Measurements from ENCODE around the gene HOXC6.
A peak's percentile ranks its signal among the peaks of the same experiment; 100 is the strongest.

The HOXC6 gene

DNA sequence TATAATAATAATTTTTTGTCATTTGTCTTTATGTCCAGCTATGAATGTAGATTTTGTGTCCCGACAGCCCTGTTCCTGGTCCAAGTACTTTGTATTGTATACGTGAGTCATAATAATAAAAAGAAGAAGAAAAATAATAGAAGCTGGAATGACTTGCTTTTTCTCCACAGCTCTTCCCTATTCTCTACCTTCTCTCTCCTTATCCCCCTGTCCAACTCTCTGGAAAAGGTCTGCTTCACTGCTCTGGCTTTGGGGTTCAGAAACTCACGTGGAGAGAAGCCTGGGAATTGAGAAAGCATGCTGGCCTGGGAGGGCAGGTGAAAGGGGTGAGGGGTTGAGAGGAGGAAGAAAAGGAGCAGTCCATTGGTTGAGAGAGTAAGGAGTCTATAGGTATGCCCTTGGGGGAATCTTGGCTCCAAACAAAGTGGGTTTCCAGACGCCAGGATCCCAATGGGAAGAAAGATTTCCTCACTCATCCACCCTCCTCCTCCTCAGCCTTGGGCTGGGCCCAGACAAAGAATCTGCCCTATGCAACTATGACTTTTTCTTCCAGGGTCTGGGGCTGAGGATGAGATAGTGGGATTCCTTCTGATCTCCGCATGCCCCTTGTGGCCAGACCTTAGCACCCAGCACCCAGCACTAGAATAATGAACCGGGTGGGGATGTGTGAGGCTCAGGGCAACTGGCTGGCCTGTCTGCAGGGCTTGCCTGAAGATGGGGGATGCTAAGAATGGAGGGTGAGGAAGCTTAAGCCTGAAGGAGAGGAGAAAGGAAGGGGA is 15.4 kb upstream of the HOXC6 start:
- DNase-seq (ENCODE audit: low read depth in 1 of 2, low spot score in 1 of 2) = no peak

DNA sequence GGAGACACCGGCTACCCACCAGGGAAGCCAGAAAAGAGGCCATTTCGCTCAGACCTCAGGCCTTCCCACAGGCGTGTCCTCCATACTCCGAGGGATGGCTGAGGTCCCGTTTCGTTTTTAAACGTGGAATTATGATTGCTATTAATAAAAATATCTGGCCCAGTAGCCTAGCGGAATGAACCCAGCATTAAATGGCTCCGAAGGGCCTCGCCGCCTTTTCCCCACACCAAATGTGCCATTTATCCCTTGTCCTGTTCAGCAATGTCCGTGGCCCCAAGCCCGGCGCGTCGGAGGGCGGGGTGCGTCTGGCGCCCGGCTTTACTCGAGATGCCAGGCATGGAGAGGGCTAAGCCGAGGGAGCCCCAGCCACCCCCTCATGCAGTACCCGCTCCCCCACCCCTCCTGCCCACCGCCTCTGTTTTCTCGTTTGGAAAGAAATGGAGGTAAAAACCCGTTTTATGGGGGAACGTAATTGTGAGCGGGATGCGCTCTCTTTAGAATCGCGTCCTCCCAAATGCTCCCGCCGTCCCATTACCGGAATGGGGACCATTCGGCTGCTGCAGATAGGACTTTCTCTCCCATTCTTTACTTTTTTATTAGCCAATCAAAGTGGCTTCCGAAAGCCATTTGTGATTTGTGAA is 13.7 kb upstream of the HOXC6 start:
- no peak for DNase-seq (ENCODE audit: low read depth in 1 of 2, low spot score in 1 of 2)

- DNase-seq (ENCODE audit: low read depth in 1 of 2, low spot score in 1 of 2) = no peak
Observed at GRCh38 chr12:54015018-54015931, 13.0 kb upstream of the HOXC6 start.

- DNase-seq (ENCODE audit: low read depth in 1 of 2, low spot score in 1 of 2) = no peak
Observed at GRCh38 chr12:54016051-54016450, 12.2 kb upstream of the HOXC6 start.

DNA sequence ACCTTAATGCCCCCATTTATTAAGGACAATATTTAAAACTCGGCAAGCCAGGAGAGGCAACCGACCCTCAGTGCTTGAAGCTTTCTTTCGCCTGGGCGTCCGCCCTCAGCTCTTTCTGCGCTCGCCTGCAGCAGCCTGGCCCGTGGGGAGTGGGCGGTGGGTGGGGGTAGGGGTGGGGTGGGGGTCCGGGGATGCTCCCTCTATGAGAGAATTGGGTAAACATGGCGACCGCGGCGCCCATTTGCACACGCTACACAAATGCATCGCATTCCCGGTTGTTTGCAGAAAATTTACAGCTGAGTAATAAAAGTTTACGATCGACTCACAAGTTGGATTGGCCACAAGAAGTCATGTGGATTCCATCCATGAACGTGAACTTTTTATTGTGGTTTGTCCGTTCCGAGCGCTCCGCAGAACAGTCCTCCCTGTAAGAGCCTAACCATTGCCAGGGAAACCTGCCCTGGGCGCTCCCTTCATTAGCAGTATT is 11.7 kb upstream of the HOXC6 start:
- DNase-seq (ENCODE audit: low read depth in 1 of 2, low spot score in 1 of 2) = no peak

GRCh38 chr12:54017027-54017788 is 11.0 kb upstream of the HOXC6 start:
- DNase-seq (ENCODE audit: low read depth in 1 of 2, low spot score in 1 of 2) = no peak

- DNase-seq (ENCODE audit: low read depth in 1 of 2, low spot score in 1 of 2) = peak in 1 of 2 donors; percentile 49
Observed at GRCh38 chr12:54017878-54018467, 10.3 kb upstream of the HOXC6 start.

- no peak for DNase-seq (ENCODE audit: low read depth in 1 of 2, low spot score in 1 of 2)
Observed at GRCh38 chr12:54018468-54018984, 9.7 kb upstream of the HOXC6 start.

DNA sequence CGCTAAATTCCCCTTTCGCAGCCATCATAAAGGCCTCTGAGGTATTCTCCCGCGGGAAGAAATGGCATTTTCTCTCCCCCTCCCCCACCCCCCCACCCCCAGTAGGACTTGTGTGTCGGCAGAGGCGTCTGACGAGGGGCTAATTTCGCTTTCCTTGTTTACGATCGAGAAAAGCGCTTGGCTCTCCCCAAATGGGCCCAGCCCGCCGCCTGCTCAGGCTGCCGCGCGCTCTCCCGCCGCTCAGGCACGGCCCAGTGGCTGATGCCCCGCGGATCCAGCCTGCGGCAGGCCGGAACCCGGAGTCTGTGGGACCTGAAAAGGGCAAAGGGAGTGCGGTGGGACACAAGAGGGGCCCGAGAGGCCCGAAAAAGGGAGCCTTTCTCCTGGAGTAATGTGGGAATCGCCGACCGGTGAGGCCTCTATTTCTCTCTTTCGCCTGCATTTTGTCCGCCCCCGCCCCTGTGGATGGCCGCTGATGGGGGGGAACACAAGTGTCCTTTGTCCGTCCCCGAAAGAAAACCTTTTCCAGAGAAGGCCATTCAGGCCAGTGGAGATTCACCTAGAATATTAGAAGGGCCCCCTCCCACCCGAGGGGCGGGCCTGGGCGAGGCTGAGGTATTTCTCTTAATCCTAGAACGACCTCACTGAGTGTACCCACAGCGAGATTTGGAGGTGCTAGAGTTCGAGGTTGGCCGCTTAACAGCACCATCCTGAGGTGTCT is 9.0 kb upstream of the HOXC6 start:
- DNase-seq (ENCODE audit: low read depth in 1 of 2, low spot score in 1 of 2) = no peak

DNA sequence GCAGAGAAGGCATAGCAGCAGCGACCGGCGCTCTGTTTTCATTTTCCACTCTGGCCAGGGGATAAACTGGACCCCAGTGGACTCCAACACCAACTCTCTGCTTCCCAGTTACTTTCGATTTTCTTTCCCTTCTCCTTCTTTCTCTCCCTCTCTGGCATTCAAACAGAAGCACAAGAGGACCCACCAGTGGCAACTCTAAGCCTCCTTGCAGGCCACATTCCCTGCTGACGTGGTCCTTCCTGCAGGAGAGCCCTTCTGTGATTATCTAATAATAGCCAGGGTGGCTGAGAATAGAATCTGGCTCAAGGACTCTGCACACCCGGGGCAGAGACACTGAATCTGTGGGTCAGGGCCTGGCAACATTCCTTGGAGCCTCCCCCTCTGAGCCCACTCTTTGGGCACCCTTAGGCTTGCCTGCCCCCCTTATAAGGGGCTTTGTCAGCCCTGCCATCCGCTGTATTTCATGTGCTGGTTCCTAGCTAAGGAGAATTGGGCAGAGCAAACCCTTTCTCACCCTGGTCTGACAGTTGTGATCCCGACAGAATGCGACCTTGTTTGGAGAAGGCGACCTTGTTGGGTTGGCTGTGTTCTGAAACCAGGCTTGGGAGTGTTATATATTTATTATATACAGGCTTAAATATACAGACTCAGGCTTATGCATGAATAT is 8.2 kb upstream of the HOXC6 start:
- DNase-seq (ENCODE audit: low read depth in 1 of 2, low spot score in 1 of 2) = no peak

GRCh38 chr12:54020591-54021405 is 7.4 kb upstream of the HOXC6 start:
- DNase-seq (ENCODE audit: low read depth in 1 of 2, low spot score in 1 of 2) = no peak

DNA sequence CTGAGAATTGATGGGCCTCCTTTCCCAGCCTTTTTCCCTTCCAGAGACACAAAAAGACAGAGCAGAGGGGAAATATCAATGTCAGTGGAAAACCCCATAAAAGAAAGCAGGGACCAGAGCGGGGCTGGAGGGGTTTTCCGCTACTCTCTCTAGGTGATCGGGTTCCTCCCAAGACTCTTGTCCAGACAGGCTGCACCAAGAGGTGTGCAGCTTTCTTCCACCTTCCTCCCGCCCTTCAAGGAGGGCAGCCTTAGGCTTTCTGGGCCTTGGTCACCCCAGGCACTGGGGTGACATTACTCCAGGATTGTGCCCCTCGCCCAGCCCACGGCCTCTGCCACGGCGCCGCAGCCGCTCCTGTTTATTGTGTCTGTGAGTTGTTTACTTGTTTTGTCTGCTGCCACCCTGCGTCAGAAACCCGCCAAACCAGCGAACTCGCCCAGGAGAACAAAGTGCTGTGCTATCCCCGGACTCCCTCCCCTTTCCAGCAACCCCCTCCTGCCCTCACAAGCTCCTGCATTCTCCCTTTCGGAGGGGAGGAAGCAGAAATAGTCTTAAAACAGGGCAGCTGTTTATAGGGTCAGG is 6.7 kb upstream of the HOXC6 start:
- DNase-seq (ENCODE audit: low read depth in 1 of 2, low spot score in 1 of 2) = no peak

GRCh38 chr12:54022960-54023884 is 5.0 kb upstream of the HOXC6 start:
- no peak for DNase-seq (ENCODE audit: low read depth in 1 of 2, low spot score in 1 of 2)

DNA sequence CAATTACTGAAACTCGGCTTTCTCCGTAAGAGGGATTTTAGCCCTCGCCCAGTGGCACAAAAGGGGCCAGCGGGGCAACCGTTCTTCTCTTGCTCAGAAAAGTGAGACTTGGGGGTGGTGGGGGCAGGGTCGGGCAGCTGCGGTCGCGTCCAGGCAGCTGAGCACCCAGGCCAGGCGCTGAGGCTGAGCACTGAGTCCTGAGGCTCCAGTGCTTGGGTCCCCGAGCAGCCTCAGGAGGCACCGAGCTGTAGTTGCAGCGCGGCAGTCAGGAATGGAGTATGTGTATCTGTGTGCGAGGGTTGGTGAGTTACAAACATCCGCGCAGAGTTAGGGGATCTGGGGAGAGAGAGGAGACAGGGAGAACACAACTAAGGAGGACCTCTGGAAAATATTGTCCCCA is 4.1 kb upstream of the HOXC6 start:
- DNase-seq (ENCODE audit: low read depth in 1 of 2, low spot score in 1 of 2) = no peak

DNA sequence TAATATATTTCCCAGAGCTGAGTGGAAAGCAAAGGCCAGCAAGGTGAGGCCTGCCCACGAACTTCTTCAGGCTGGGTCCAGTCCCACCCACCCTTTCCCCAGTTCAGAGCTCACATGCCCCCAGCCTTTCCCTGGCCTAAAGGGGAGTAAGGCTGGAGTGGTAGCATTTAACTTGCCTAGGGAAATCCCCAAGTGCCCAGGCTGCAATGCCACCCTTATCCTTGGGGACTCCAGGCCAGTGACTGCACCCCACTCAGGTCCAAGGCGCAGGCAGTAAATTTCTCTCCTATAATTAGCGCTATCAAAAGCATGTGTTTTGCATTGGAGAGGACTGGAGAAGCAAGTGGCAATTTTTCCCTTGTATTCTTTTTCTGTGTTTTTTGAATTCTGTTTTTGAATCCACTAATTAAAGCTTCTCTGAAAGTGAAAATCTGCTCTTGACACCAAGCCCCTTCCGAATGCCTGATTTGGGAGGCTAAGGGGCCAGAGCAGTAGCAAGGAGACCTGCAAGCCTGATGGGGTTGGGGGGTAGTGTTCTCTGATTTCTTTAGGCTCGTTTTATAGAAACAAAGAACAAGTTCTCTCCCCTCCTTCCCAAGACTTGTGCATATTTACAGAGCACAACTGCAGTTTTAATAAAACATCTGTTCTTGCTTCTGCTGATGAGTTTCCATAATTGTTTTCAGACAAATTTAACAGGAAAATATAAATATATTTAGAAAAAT is 3.5 kb upstream of the HOXC6 start:
- no peak for DNase-seq (ENCODE audit: low read depth in 1 of 2, low spot score in 1 of 2)

Data from activated CD4-positive, alpha-beta T cell treated with anti-CD3 and anti-CD28 coated beads, Interleukin-2, amount 50 U/mL, for 24 hours (primary cell).